Kidney epithelial cell (primary cell): ENCODE results near the gene IPO13. TPM values are rescaled to one million over a fixed set of nuclear protein-coding genes. Genes with fewer than 3 reads are reported as not detected.

Experiments
- DNase-seq: peaks from one replicate; pipeline ENCODE4 v3.0.0-alpha.2; 2010; ENCODE audit warnings: low read depth
- H3K27me3 ChIP-seq: 2 replicates; pipeline ENCODE4 v1.6.0; 2011; ENCODE audit warnings: low read length; ENCODE audit not compliant: control insufficient read depth, insufficient read depth
- H3K36me3 ChIP-seq: 2 replicates; pipeline ENCODE4 v1.5.1; 2011; ENCODE audit warnings: low read length; ENCODE audit not compliant: control insufficient read depth, insufficient read depth
- H3K4me3 ChIP-seq: 2 replicates; pipeline ENCODE4 v1.5.1; 2011; ENCODE audit warnings: low read depth, mild to moderate bottlenecking, control low read depth, low read length
- CTCF ChIP-seq: IDR thresholded peaks from 2 replicates; pipeline ENCODE4 v1.5.1; 2011; ENCODE audit warnings: mild to moderate bottlenecking, moderate library complexity, low read length, control low read depth, inconsistent platforms; ENCODE audit not compliant: insufficient read depth, poor library complexity, severe bottlenecking
- total RNA-seq: library from RNA; depleted of rRNA; stranded (reverse); fragments of >200 nt; gene quantifications from 2 replicates; pipeline ENCODE4 v1.2.3, GENCODE V29; 2015

The IPO13 gene
- total RNA-seq, 1 donor from 2014 or later = 32.8 TPM

GRCh38 chr1:44000122-44000665, 53.4 kb downstream of the IPO13 start:
- Histone ChIP-seq H3K4me3 (no peak overlapping the region), H3K36me3 (no peaks in the 10 kb centered on the region), H3K27me3 (no peaks in the 10 kb centered on the region)
- DNase-seq = no peak
- TF ChIP-seq CTCF = no peak

GRCh38 chr1:44002165-44002564, 55.4 kb downstream of the IPO13 start:
- H3K4me3 ChIP-seq = no peak overlapping the region
- no peak for TF ChIP-seq CTCF
- no peaks in the 10 kb centered on the region for H3K36me3 ChIP-seq
- DNase-seq = no peak
- no peaks in the 10 kb centered on the region for H3K27me3 ChIP-seq

GRCh38 chr1:44002606-44003157, 55.9 kb downstream of the IPO13 start:
- DNase-seq = no peak
- Histone ChIP-seq H3K27me3 (no peaks in the 10 kb centered on the region), H3K36me3 (no peaks in the 10 kb centered on the region), H3K4me3 (no peak overlapping the region)
- peak; percentile 32 for TF ChIP-seq CTCF

- no peaks in the 10 kb centered on the region for H3K36me3 ChIP-seq
- H3K4me3 ChIP-seq = no peak overlapping the region
- TF ChIP-seq CTCF = no peak
- no peaks in the 10 kb centered on the region for H3K27me3 ChIP-seq
- DNase-seq = no peak
Measured at GRCh38 chr1:44008259-44008658, 61.5 kb downstream of the IPO13 start.

- H3K4me3 ChIP-seq = no peak overlapping the region
- DNase-seq = no peak
- TF ChIP-seq CTCF = no peak
- no peaks in the 10 kb centered on the region for H3K36me3 ChIP-seq
- peaks cover 3% of the 10 kb centered on the region for H3K27me3 ChIP-seq
Measured at GRCh38 chr1:44010935-44011471, 64.3 kb downstream of the IPO13 start.

GRCh38 chr1:44012404-44012803, 65.7 kb downstream of the IPO13 start:
- Histone ChIP-seq H3K4me3 (no peak overlapping the region), H3K27me3 (peaks cover 11% of the 10 kb centered on the region), H3K36me3 (no peaks in the 10 kb centered on the region)
- no peak for DNase-seq
- no peak for TF ChIP-seq CTCF
